Fibroblast of the aortic adventitia (primary cell): ENCODE results near the gene NME3. TPM values are rescaled to one million over a fixed set of nuclear protein-coding genes. Genes with fewer than 3 reads are reported as not detected.
A peak's percentile ranks its signal among the peaks of the same experiment; 100 is the strongest.

Source experiments
- DNase-seq: peaks from one replicate; pipeline ENCODE4 v3.0.0-alpha.2; 2010; ENCODE audit warnings: low read depth
- H3K4me3 ChIP-seq: 2 replicates; pipeline ENCODE4 v1.5.1; 2011; ENCODE audit warnings: low read depth, mild to moderate bottlenecking, control low read depth, low read length, moderate library complexity
- CTCF ChIP-seq: IDR thresholded peaks from 2 replicates; pipeline ENCODE4 v1.5.1; 2011; ENCODE audit warnings: mild to moderate bottlenecking, low read length, control low read depth, inconsistent platforms; ENCODE audit not compliant: insufficient read depth
- total RNA-seq: library from RNA; depleted of rRNA; stranded (reverse); fragments of >200 nt; gene quantifications from 2 replicates; pipeline ENCODE4 v1.2.3, GENCODE V29; 2012; ENCODE audit warnings: low replicate concordance

Gene NME3
- total RNA-seq, 1 donor = 27.1 TPM

GRCh38 chr16:1772362-1772907 is 1.1 kb upstream of the NME3 start, which contains the start of gene EME2:
TSS of gene EME2 (plus strand) at chr16:1772810. CDS start at chr16:1773228, 418 bp downstream.
- H3K4me3 ChIP-seq = peak within 1 kb of the TSS; percentile 84
- TF ChIP-seq CTCF = no peak
- no peak for DNase-seq

GRCh38 chr16:1771864-1772361 is 570 bp upstream of the NME3 start:
- no peak for TF ChIP-seq CTCF
- peak overlapping the region; percentile 84 for H3K4me3 ChIP-seq
- no peak for DNase-seq

GRCh38 chr16:1770328-1771187 is 785 bp downstream of the NME3 start:
- peak overlapping the region; percentile 84 for H3K4me3 ChIP-seq
- peak; percentile 58 for DNase-seq
- no peak for TF ChIP-seq CTCF

- TF ChIP-seq CTCF = no peak
- H3K4me3 ChIP-seq = no peak overlapping the region
- DNase-seq = no peak
These were observed 1.7 kb downstream of the NME3 start for GRCh38 chr16:1769402-1770300.

GRCh38 chr16:1768767-1769401 is 2.5 kb downstream of the NME3 start:
- no peak overlapping the region for H3K4me3 ChIP-seq
- DNase-seq = no peak
- TF ChIP-seq CTCF = no peak
